HEK293 (cell line): ENCODE results near the gene FXYD2.

ENCODE experiments used
- CTCF ChIA-PET: fragments of 350-600 bp; formaldehyde crosslinking; extraction: SDS; loops from one replicate; lab custom pipeline; 2021; ENCODE audit warnings: antibody characterized with exemption; lab: Yijun Ruan, JAX
- POLR2A ChIA-PET: fragments of 300-600 bp; formaldehyde crosslinking; extraction: SDS; loops from one replicate; lab custom pipeline; 2020; ENCODE audit warnings: antibody characterized with exemption, inconsistent platforms; lab: Yijun Ruan, JAX
- H3K27ac ChIP-seq: fragments of 200-500 bp; sonication (Bioruptor generic); 2 replicates; pipeline ENCODE4 v1.5.1; 2014; ENCODE audit warnings: low read depth, low read length, control low read depth, inconsistent platforms; ENCODE audit errors: extremely low read depth
- H3K36me3 ChIP-seq, 2 experiments: fragments of 200-500 bp in 1 of 2; sonication (Bioruptor generic) in 1 of 2; 1 replicate in 1 of 2; 2 replicates in 1 of 2; pipeline ENCODE4 v1.5.1; 2014 to 2017; ENCODE audit warnings: inconsistent platforms in 2 of 2, low read length in 2 of 2; ENCODE audit not compliant: control insufficient read depth in 2 of 2, insufficient read depth in 1 of 2
- H3K4me1 ChIP-seq: fragments of 200-500 bp; sonication (Bioruptor generic); 2 replicates; pipeline ENCODE4 v1.5.1; 2014; ENCODE audit warnings: mild to moderate bottlenecking, low read length, inconsistent platforms; ENCODE audit not compliant: control insufficient read depth, insufficient read depth
- H3K4me3 ChIP-seq: 2 replicates; pipeline ENCODE4 v1.5.1; 2011; ENCODE audit warnings: low read depth, mild to moderate bottlenecking, control low read depth, low read length, moderate library complexity
- H3K9me3 ChIP-seq: fragments of 200-500 bp; sonication (Bioruptor generic); 2 replicates; pipeline ENCODE4 v1.5.1; 2014; ENCODE audit warnings: low read depth, low read length, inconsistent platforms; ENCODE audit not compliant: control insufficient read depth, insufficient read depth
- GLI4 ChIP-seq: fragments of 450-650 bp; formaldehyde crosslinking; IDR thresholded peaks from 2 replicates; pipeline ENCODE4 v1.5.1; 2016; ENCODE audit warnings: missing biosample characterization, missing genetic modification characterization
- HOXC10 ChIP-seq: sonication (generic); formaldehyde crosslinking; IDR thresholded peaks from 2 replicates; pipeline ENCODE4 v1.8.1; 2023; ENCODE audit warnings: mild to moderate bottlenecking, missing genetic modification reagents
- KLF10 ChIP-seq: fragments of 450-650 bp; IDR thresholded peaks from 2 replicates; pipeline ENCODE4 v1.5.1; 2018; ENCODE audit warnings: missing biosample characterization, mild to moderate bottlenecking, missing genetic modification characterization
- PRDM1 ChIP-seq: fragments of 450-650 bp; formaldehyde crosslinking; IDR thresholded peaks from 2 replicates; pipeline ENCODE4; 2016; ENCODE audit warnings: missing biosample characterization, missing genetic modification characterization
- SP7 ChIP-seq: fragments of 450-650 bp; formaldehyde crosslinking; IDR thresholded peaks from 2 replicates; pipeline ENCODE4 v1.5.1; 2016; ENCODE audit warnings: missing biosample characterization, missing genetic modification characterization
- ZBTB48 ChIP-seq: fragments of 450-650 bp; formaldehyde crosslinking; IDR thresholded peaks from 2 replicates; pipeline ENCODE4 v1.5.1; 2016; ENCODE audit warnings: missing biosample characterization, missing genetic modification characterization
- ZNF132 ChIP-seq: fragments of 450-650 bp; formaldehyde crosslinking; IDR thresholded peaks from 2 replicates; pipeline ENCODE4 v1.5.1; 2017; ENCODE audit warnings: missing biosample characterization, missing genetic modification characterization, borderline replicate concordance
- ZNF174 ChIP-seq: fragments of 450-650 bp; formaldehyde crosslinking; IDR thresholded peaks from 2 replicates; pipeline ENCODE4 v1.5.0; 2017; ENCODE audit warnings: missing biosample characterization, mild to moderate bottlenecking, missing genetic modification characterization
- ZNF2 ChIP-seq: fragments of 450-650 bp; formaldehyde crosslinking; IDR thresholded peaks from 2 replicates; pipeline ENCODE4 v1.5.1; 2016; ENCODE audit warnings: missing biosample characterization, missing genetic modification characterization
- ZNF239 ChIP-seq: fragments of 450-650 bp; formaldehyde crosslinking; IDR thresholded peaks from 2 replicates; pipeline ENCODE4 v1.5.1; 2016; ENCODE audit warnings: missing biosample characterization, missing genetic modification characterization
- ZNF24 ChIP-seq: fragments of 450-650 bp; formaldehyde crosslinking; IDR thresholded peaks from 2 replicates; pipeline ENCODE4 v1.5.1; 2016; ENCODE audit warnings: missing biosample characterization, missing genetic modification characterization
- ZNF274 ChIP-seq, 2 experiments: fragments of 200-500 bp in 1 of 2; fragments of 450-650 bp in 1 of 2; sonication (Bioruptor generic) in 1 of 2; formaldehyde crosslinking in 1 of 2; IDR thresholded peaks; 2 replicates each; pipeline versions ENCODE4 v1.5.1 to v1.6.1; 2014 to 2016; ENCODE audit warnings: borderline replicate concordance in 1 of 2, inconsistent platforms in 1 of 2, low read length in 1 of 2, missing biosample characterization in 1 of 2, missing genetic modification characterization in 1 of 2
- ZNF350 ChIP-seq: fragments of 450-650 bp; formaldehyde crosslinking; IDR thresholded peaks from 2 replicates; pipeline ENCODE4 v1.5.0; 2017; ENCODE audit warnings: missing biosample characterization, mild to moderate bottlenecking, missing genetic modification characterization
- ZNF433 ChIP-seq: fragments of 450-650 bp; formaldehyde crosslinking; IDR thresholded peaks from 2 replicates; pipeline ENCODE4 v1.5.1; 2016; ENCODE audit warnings: missing biosample characterization, missing genetic modification characterization, low read depth
- ZNF530 ChIP-seq: fragments of 450-650 bp; formaldehyde crosslinking; IDR thresholded peaks from 2 replicates; pipeline ENCODE4 v1.5.1; 2016; ENCODE audit warnings: low read depth, missing biosample characterization, missing genetic modification characterization
- ZNF658 ChIP-seq: fragments of 450-650 bp; formaldehyde crosslinking; IDR thresholded peaks from 2 replicates; pipeline ENCODE4; 2016; ENCODE audit warnings: missing biosample characterization, missing genetic modification characterization
- ZNF747 ChIP-seq: fragments of 450-650 bp; formaldehyde crosslinking; IDR thresholded peaks from 2 replicates; pipeline ENCODE4 v1.5.1; 2016; ENCODE audit warnings: missing biosample characterization, missing genetic modification characterization
- ZNF792 ChIP-seq: fragments of 450-650 bp; formaldehyde crosslinking; IDR thresholded peaks from 2 replicates; pipeline ENCODE4 v1.5.1; 2016; ENCODE audit warnings: missing biosample characterization, missing genetic modification characterization
- ZXDB ChIP-seq: fragments of 450-650 bp; formaldehyde crosslinking; IDR thresholded peaks from 2 replicates; pipeline ENCODE4 v1.5.1; 2016; ENCODE audit warnings: missing biosample characterization, missing genetic modification characterization
- TF ChIP-seq, protein P1 (sequence below): fragments of 450-650 bp; formaldehyde crosslinking; IDR thresholded peaks from 2 replicates; pipeline ENCODE4 v1.5.1; 2017; ENCODE audit warnings: missing biosample characterization, missing genetic modification characterization
- TF ChIP-seq, protein P2 (sequence below): fragments of 450-650 bp; formaldehyde crosslinking; IDR thresholded peaks from 2 replicates; pipeline ENCODE4 v1.5.1; 2016; ENCODE audit warnings: missing biosample characterization, missing genetic modification characterization
- TF ChIP-seq, protein P3 (sequence below): fragments of 450-650 bp; formaldehyde crosslinking; IDR thresholded peaks from 2 replicates; pipeline ENCODE4 v1.5.1; 2016; ENCODE audit warnings: missing biosample characterization, missing genetic modification characterization
- TF ChIP-seq, protein P4 (sequence below): sonication (generic); formaldehyde crosslinking; IDR thresholded peaks from 2 replicates; pipeline ENCODE4 v1.8.1; 2022; ENCODE audit warnings: mild to moderate bottlenecking, moderate library complexity, missing genetic modification reagents
- TF ChIP-seq, protein P5 (sequence below): fragments of 450-650 bp; formaldehyde crosslinking; IDR thresholded peaks from 2 replicates; pipeline ENCODE4 v1.5.1; 2016; ENCODE audit warnings: missing biosample characterization, missing genetic modification characterization

The FXYD2 gene

DNA sequence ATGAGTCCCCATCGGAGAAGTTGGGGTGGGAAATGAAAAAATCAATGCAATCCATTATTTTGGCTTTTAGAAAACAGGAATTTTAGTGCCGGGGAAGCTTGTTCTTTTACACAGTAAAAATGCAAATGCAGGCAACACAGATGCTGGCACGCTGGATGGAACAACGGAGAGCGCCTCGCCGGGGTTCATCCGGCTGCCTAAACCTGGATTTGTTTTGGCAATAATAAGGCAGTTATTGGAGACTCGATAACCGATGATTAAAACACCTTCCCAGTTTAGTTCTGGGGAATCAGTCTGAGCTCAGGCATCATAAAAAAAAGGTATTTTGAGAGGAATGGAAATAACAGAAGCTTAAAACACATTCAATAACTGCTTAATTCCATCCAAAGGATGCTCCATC is 30.4 kb downstream of the FXYD2 start:
- no peak overlapping the region for H3K27ac ChIP-seq
- no peak overlapping the region for H3K4me3 ChIP-seq
- no peaks in the 10 kb centered on the region for H3K4me1 ChIP-seq
- no peaks in the 10 kb centered on the region for H3K36me3 ChIP-seq
- ChIA-PET POLR2A (interaction anchor here (0.6 kb wide), 1 partner anchor 12 kb away, joined by 3 read pairs; no protein-coding TSS in a partner anchor), CTCF (interaction anchor here (0.7 to 2.1 kb wide), 5 partner anchors 9 to 368 kb away, joined by 3 to 9 read pairs (median 4); no protein-coding TSS in a partner anchor)
- no peaks in the 10 kb centered on the region for H3K9me3 ChIP-seq
- TF ChIP-seq ZNF24 (tag by site-specific recombination) = no peak
- TF ChIP-seq ZBTB48 = no peak
- TF ChIP-seq KLF10 = no peak
- TF ChIP-seq, protein P1, sequence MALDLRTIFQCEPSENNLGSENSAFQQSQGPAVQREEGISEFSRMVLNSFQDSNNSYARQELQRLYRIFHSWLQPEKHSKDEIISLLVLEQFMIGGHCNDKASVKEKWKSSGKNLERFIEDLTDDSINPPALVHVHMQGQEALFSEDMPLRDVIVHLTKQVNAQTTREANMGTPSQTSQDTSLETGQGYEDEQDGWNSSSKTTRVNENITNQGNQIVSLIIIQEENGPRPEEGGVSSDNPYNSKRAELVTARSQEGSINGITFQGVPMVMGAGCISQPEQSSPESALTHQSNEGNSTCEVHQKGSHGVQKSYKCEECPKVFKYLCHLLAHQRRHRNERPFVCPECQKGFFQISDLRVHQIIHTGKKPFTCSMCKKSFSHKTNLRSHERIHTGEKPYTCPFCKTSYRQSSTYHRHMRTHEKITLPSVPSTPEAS (tag by site-specific recombination) = no peak
- TF ChIP-seq, protein P2, sequence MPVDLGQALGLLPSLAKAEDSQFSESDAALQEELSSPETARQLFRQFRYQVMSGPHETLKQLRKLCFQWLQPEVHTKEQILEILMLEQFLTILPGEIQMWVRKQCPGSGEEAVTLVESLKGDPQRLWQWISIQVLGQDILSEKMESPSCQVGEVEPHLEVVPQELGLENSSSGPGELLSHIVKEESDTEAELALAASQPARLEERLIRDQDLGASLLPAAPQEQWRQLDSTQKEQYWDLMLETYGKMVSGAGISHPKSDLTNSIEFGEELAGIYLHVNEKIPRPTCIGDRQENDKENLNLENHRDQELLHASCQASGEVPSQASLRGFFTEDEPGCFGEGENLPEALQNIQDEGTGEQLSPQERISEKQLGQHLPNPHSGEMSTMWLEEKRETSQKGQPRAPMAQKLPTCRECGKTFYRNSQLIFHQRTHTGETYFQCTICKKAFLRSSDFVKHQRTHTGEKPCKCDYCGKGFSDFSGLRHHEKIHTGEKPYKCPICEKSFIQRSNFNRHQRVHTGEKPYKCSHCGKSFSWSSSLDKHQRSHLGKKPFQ = no peak
- TF ChIP-seq ZNF530 (tag by site-specific recombination) = no peak
- no peak for TF ChIP-seq ZNF174 (tag by site-specific recombination)

DNA sequence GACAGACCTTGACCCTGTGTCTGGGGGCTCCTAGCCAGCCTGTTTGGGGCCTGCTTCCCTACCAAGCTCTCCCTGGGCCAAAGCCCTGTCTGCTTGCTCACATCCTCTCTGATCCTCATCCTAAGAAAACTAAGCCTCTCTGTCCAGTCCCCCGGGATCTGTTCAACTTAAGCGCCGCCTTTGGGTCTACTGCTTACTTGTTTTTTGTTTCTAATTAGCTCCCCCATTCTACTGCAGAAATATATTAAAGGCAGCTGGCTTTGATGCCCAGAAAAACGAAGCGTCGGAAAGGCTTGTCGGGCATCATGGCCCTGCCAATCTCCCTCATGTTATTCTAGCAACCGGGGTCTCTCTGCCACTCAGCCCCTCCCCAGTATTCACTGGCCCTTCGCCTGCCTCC is 31.0 kb downstream of the FXYD2 start:
- POLR2A ChIA-PET = interaction anchor here (0.6 kb wide), 1 partner anchor 13 kb away, joined by 3 read pairs; no protein-coding TSS in a partner anchor

DNA sequence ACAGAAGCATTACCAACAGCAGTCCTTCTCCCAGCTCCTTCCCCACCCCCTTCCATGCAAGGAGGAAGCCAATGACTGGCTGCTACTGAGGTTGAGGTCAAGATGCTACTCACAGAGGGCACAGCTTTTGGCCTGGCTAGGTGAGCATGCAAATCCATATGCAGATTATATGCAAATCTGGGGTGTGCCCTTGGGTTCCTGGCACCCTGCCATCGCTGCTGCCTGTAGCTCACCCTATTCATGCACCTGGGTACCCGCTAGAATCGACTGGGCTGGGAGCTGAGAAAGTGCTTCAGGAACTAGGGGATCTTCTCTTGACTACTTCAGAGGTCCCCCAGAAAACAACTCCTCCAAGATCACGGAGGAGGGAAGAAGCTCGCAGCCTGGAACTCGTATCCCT is 31.6 kb downstream of the FXYD2 start:
- Histone ChIP-seq H3K36me3 (no peaks in the 10 kb centered on the region), H3K9me3 (no peaks in the 10 kb centered on the region), H3K27ac (no peak overlapping the region), H3K4me1 (no peaks in the 10 kb centered on the region), H3K4me3 (no peak overlapping the region)
- TF ChIP-seq HOXC10 = no peak
- no peak for TF ChIP-seq ZNF350 (tag by site-specific recombination)
- no peak for TF ChIP-seq PRDM1 (tag by site-specific recombination)
- no peak for TF ChIP-seq ZNF792 (tag by site-specific recombination)
- TF ChIP-seq, protein P3, sequence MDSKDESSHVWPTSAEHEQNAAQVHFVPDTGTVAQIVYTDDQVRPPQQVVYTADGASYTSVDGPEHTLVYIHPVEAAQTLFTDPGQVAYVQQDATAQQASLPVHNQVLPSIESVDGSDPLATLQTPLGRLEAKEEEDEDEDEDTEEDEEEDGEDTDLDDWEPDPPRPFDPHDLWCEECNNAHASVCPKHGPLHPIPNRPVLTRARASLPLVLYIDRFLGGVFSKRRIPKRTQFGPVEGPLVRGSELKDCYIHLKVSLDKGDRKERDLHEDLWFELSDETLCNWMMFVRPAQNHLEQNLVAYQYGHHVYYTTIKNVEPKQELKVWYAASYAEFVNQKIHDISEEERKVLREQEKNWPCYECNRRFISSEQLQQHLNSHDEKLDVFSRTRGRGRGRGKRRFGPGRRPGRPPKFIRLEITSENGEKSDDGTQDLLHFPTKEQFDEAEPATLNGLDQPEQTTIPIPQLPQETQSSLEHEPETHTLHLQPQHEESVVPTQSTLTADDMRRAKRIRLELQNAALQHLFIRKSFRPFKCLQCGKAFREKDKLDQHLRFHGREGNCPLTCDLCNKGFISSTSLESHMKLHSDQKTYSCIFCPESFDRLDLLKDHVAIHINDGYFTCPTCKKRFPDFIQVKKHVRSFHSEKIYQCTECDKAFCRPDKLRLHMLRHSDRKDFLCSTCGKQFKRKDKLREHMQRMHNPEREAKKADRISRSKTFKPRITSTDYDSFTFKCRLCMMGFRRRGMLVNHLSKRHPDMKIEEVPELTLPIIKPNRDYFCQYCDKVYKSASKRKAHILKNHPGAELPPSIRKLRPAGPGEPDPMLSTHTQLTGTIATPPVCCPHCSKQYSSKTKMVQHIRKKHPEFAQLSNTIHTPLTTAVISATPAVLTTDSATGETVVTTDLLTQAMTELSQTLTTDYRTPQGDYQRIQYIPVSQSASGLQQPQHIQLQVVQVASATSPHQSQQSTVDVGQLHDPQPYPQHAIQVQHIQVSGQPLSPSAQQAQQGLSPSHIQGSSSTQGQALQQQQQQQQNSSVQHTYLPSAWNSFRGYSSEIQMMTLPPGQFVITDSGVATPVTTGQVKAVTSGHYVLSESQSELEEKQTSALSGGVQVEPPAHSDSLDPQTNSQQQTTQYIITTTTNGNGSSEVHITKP = no peak
- TF ChIP-seq, protein P4, sequence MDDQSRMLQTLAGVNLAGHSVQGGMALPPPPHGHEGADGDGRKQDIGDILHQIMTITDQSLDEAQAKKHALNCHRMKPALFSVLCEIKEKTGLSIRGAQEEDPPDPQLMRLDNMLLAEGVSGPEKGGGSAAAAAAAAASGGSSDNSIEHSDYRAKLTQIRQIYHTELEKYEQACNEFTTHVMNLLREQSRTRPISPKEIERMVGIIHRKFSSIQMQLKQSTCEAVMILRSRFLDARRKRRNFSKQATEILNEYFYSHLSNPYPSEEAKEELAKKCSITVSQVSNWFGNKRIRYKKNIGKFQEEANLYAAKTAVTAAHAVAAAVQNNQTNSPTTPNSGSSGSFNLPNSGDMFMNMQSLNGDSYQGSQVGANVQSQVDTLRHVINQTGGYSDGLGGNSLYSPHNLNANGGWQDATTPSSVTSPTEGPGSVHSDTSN (CRISPR knock-in tag) = no peak
- TF ChIP-seq ZXDB (tag by site-specific recombination) = no peak
- no peak for TF ChIP-seq ZNF274 (IDR thresholded peaks at IDR 0.05; ENCODE audit: low read length)
- TF ChIP-seq ZNF274 (tag by site-specific recombination; IDR thresholded peaks at IDR 0.05; ENCODE audit: borderline replicate concordance) = no peak
- TF ChIP-seq GLI4 (tag by site-specific recombination) = no peak
- TF ChIP-seq SP7 (tag by site-specific recombination) = no peak
- no peak for TF ChIP-seq ZNF433 (tag by site-specific recombination)
- no peak for TF ChIP-seq ZNF132
- ChIA-PET POLR2A (no interaction called here), CTCF (interaction anchor here (0.6 to 2.1 kb wide), 4 partner anchors 14 to 568 kb away, joined by 3 to 9 read pairs (median 3); no protein-coding TSS in a partner anchor)

More for the DNA sequence above, 31.0 kb downstream of the FXYD2 start:
- Histone ChIP-seq H3K36me3 (no peaks in the 10 kb centered on the region), H3K4me1 (no peaks in the 10 kb centered on the region), H3K4me3 (no peak overlapping the region), H3K9me3 (no peaks in the 10 kb centered on the region), H3K27ac (no peak overlapping the region)
- CTCF ChIA-PET = interaction anchor here (0.6 to 2.1 kb wide), 4 partner anchors 14 to 367 kb away, joined by 3 to 9 read pairs (median 4); no protein-coding TSS in a partner anchor
- TF ChIP-seq ZNF239 (tag by site-specific recombination) (no peak), ZNF2 (no peak), ZNF747 (tag by site-specific recombination) (no peak), ZNF658 (tag by site-specific recombination) (no peak)
- TF ChIP-seq, protein P5, sequence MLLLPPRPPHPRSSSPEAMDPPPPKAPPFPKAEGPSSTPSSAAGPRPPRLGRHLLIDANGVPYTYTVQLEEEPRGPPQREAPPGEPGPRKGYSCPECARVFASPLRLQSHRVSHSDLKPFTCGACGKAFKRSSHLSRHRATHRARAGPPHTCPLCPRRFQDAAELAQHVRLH (tag by site-specific recombination) = no peak
